NB4 (cell line): ENCODE measurements around the gene SNRPB.

ENCODE experiments used
- DNase-seq: peaks from one replicate; pipeline ENCODE4 v3.0.0; 2010; ENCODE audit warnings: low read depth
- H3K4me3 ChIP-seq: one replicate; pipeline ENCODE4 v1.5.1; 2011; ENCODE audit warnings: mild to moderate bottlenecking, low read depth, low read length, moderate library complexity
- MYC ChIP-seq: IDR thresholded peaks from 2 replicates; pipeline ENCODE4 v1.6.1; 2011; ENCODE audit warnings: low read depth, low read length
- POLR2A ChIP-seq: IDR thresholded peaks from 2 replicates; pipeline ENCODE4 v1.6.1; 2011; ENCODE audit warnings: mild to moderate bottlenecking; ENCODE audit not compliant: insufficient read length; ENCODE audit errors: extremely low read depth
- TF ChIP-seq, protein P1 (sequence below): IDR thresholded peaks from 2 replicates; pipeline ENCODE4 v1.6.1; 2011; ENCODE audit warnings: low read depth, low read length
- TF ChIP-seq, protein P2 (sequence below): IDR thresholded peaks from one replicate; pipeline ENCODE4 v1.5.1; 2012; ENCODE audit warnings: low read depth, low read length

The SNRPB gene

DNA sequence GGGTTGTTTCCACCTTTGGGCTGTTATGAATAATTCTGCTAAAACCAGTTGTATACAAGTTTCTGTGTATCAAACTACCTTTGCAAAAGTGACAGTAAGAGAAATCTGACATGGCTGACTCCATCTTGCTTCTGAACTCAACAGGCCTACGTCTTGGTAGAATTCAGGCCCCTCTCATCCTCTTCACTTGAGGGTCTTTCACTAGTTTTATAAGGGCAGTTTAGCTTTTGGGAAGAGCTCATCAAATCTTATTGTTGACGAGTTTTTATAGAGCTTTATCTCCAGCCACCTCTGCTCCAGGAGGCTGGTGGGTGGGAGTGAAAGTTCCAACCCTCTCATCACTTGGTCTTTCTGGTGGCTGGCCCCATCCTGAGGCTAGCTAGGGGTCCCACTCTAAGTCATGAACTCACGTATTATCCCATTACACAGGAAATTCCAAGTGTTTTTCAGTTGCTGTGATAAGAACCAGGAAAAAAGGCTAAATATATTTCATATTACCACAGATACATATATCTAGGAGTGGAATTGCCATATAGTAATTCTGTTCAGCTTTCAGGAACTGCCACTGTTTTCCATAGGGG, 11.6 kb downstream of the SNRPB start:
- no peak for TF ChIP-seq MYC
- no peak overlapping the region for H3K4me3 ChIP-seq
- DNase-seq = no peak

DNA sequence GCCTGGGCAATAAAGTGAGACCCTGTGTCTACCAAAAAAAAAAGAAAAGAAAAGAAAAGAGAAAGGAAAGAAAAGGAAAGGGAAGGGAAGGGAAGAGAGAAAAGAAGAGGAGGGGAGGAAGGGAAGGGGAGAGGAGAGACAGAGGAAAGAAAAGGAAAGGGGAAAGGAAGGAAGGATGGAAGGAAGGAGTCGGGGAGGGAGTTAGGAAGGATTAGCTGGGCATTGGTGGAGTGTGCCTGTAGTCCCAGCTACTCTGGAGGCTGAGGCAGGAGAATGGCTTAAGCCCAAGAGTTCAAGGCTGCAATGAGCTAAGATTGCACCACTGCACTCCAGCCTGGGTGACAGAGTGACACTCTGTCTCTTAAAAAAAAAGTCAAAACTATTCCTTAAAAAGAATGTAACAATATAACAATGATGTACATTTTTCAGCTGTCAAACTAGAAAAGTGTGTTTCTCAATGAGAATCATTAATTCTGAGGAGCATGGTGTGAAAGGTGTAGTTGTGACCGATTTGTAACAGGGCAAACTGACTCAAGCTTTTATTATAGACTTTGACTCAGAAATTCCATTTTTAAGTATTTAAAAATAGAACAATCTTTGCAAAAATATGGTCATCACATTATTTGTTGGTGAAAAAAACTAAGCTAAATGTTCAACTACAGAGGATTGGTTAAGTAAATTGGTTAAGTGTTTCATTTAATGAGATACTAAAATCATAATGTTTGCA, 14.7 kb downstream of the SNRPB start:
- no peak for DNase-seq
- TF ChIP-seq POLR2A (no peak), MYC (no peak)
- TF ChIP-seq, protein P1, sequence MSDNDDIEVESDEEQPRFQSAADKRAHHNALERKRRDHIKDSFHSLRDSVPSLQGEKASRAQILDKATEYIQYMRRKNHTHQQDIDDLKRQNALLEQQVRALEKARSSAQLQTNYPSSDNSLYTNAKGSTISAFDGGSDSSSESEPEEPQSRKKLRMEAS = no peak
- TF ChIP-seq, protein P2, sequence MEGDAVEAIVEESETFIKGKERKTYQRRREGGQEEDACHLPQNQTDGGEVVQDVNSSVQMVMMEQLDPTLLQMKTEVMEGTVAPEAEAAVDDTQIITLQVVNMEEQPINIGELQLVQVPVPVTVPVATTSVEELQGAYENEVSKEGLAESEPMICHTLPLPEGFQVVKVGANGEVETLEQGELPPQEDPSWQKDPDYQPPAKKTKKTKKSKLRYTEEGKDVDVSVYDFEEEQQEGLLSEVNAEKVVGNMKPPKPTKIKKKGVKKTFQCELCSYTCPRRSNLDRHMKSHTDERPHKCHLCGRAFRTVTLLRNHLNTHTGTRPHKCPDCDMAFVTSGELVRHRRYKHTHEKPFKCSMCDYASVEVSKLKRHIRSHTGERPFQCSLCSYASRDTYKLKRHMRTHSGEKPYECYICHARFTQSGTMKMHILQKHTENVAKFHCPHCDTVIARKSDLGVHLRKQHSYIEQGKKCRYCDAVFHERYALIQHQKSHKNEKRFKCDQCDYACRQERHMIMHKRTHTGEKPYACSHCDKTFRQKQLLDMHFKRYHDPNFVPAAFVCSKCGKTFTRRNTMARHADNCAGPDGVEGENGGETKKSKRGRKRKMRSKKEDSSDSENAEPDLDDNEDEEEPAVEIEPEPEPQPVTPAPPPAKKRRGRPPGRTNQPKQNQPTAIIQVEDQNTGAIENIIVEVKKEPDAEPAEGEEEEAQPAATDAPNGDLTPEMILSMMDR = no peak
- no peak overlapping the region for H3K4me3 ChIP-seq

DNA sequence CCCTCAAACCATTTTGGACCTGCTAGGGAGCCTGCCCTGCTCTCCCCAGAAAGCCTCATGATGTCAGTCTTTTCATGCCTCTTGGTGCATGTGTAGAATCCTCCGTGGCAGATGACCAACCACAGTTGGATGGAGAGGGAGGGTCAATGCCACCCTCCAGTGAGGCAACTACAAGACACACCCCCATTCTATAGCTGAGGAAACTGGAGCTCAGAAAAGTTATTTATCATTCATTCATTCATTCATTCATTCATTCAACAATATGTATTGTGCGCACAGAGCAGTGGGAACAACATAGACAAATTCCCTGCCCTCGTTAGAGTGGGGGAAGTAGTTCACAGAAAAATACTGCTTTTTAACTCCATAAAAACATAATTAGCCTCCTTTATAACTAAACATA, 16.8 kb downstream of the SNRPB start:
- DNase-seq = no peak
- no peak overlapping the region for H3K4me3 ChIP-seq
- TF ChIP-seq, protein P2 = no peak
- TF ChIP-seq MYC = no peak
- TF ChIP-seq POLR2A = no peak
- TF ChIP-seq, protein P1 = no peak

DNA sequence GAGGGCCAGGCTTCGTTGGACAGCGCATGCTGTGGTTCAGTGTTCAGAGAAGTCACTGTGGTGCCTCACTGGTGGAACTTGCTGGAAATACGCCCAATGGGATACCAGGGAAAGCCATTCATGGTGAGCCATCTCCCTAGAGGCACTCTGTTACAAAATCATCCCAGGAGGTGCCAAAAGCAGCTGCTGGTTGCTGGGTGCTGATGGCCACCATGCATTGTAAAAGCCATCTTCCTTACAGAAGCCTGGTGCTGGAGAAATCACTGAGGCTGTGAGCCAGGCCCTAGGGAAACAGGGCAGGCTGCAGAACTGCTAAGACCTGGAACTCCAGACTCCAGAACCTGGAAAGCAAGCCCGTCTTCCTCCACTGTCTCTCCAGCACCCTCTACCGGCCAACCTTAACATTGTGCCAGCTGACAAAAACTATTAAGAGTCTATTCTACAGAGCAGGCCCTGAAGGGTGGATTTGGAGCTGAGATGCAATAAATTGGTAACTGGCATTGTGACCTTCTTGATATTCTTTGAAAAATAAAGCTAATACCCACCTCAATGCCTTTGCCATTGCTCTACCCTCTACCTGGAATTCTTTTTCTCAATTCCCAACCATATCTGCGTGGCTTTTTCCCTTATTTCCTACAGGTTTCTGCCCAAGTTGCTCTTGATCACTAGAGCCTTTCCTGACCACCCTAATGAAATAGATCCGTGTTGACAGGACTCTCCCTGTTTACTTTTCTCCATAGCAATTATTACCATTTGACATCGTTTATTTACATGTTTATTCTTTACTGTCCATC, 18.5 kb downstream of the SNRPB start:
- DNase-seq = peak; percentile 78
- TF ChIP-seq, protein P1 = peak; percentile 45; the same call in 1 of the 2 replicates
- TF ChIP-seq, protein P2 = peak; percentile 92
- no peak for TF ChIP-seq POLR2A
- TF ChIP-seq MYC = peak; percentile 44; the same call in 1 of the 2 replicates

DNA sequence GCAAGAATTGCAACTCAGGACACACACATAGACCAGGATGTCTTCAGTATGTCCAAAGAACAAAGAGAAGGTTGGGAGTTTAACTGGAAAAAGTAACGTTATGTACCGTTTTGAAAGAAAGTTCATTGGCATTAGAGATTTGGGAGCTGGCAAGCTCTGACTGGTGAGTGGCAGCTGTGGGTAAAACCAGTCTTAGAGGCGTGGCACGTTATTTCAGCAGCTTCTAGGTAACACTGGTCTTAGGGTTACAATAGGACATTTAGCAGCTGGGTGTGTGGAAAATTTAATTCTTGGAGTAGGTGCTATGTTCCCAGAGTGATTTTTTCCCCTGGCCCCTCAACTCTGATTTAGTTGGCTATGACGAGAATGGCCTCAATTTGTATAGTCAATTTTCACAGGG, 19.2 kb downstream of the SNRPB start:
- TF ChIP-seq POLR2A (no peak), MYC (no peak)
- TF ChIP-seq, protein P2 = no peak
- TF ChIP-seq, protein P1 = no peak
- DNase-seq = no peak
- no peak overlapping the region for H3K4me3 ChIP-seq

More for the DNA sequence above, 18.5 kb downstream of the SNRPB start:
- no peak overlapping the region for H3K4me3 ChIP-seq

DNA sequence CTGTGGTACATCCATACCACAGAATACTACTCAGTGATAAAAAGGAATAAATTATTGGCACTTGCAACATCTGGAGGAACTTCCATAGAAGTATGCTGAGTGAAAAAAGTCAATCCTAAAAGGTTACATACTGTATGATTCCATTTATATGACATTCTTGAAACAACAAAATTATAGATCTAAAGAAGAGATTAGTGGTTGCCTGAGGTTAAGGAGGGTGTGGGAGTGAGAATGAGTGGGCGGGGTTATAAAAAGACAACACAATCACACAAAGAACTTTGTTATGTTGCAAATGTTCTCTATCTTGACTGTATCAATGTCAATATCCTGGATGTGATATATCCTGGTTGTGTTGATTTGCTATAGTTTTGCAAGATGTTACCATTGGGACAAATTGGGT, 21.2 kb downstream of the SNRPB start:
- no peak overlapping the region for H3K4me3 ChIP-seq

More for the DNA sequence above, 21.2 kb downstream of the SNRPB start:
- no peak for DNase-seq
- no peak for TF ChIP-seq MYC
- TF ChIP-seq POLR2A = no peak
- TF ChIP-seq, protein P2 = no peak
- TF ChIP-seq, protein P1 = no peak
